Prostate gland (tissue), 2 donors: Measurements from ENCODE around the gene TMEM59.

Experiments used
- POLR2A ChIP-seq: fragments of 450-650 bp; IDR thresholded peaks from one replicate; pipeline ENCODE4 v1.6.1; 2016; ENCODE audit warnings: antibody characterized with exemption, mild to moderate bottlenecking
- POLR2AphosphoS5 ChIP-seq: sonication (generic); formaldehyde crosslinking; IDR thresholded peaks from one replicate; pipeline ENCODE4 v1.6.1; 2017; ENCODE audit warnings: antibody characterized with exemption
- TF ChIP-seq, protein P1 (sequence below), 4 experiments: fragments of 200-600 bp in 2 of 4; fragments of 450-650 bp in 2 of 4; sonication (generic) in 2 of 4; IDR thresholded peaks; 1 replicate in 3 of 4; 2 replicates in 1 of 4; pipeline ENCODE4 v1.5.1; 2016 to 2019; ENCODE audit warnings: antibody characterized with exemption in 4 of 4, mild to moderate bottlenecking in 2 of 4, moderate library complexity in 2 of 4

GRCh38 chr1:54037476-54037875, 15.5 kb downstream of the TMEM59 start:
- TF ChIP-seq, protein P1, sequence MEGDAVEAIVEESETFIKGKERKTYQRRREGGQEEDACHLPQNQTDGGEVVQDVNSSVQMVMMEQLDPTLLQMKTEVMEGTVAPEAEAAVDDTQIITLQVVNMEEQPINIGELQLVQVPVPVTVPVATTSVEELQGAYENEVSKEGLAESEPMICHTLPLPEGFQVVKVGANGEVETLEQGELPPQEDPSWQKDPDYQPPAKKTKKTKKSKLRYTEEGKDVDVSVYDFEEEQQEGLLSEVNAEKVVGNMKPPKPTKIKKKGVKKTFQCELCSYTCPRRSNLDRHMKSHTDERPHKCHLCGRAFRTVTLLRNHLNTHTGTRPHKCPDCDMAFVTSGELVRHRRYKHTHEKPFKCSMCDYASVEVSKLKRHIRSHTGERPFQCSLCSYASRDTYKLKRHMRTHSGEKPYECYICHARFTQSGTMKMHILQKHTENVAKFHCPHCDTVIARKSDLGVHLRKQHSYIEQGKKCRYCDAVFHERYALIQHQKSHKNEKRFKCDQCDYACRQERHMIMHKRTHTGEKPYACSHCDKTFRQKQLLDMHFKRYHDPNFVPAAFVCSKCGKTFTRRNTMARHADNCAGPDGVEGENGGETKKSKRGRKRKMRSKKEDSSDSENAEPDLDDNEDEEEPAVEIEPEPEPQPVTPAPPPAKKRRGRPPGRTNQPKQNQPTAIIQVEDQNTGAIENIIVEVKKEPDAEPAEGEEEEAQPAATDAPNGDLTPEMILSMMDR (IDR thresholded peaks at IDR 0.05) = no peak
- TF ChIP-seq POLR2A (no peak), POLR2AphosphoS5 (no peak)
